Lower lobe of right lung (tissue), 2 donors: ENCODE data around the gene PPIE. TPM values are rescaled to one million over a fixed set of nuclear protein-coding genes. Genes with fewer than 3 reads are reported as not detected.

Source experiments
- ATAC-seq, 2 donors: fragments of 200-7000 bp; cut with Tn5 transposase; one replicate each; pipeline ENCODE4 v1.9.1; 2020 to 2022; ENCODE audit warnings: mild to moderate bottlenecking in 2 of 2, moderate library complexity in 2 of 2
- DNase-seq: peaks from one replicate; pipeline ENCODE4 v3.0.0-alpha.2; 2020
- H3K27ac ChIP-seq: fragments of 200-600 bp; one replicate; pipeline ENCODE4 v1.8.0; 2022
- H3K27me3 ChIP-seq: fragments of 200-600 bp; one replicate; pipeline ENCODE4 v1.8.0; 2022; ENCODE audit warnings: low read depth
- H3K36me3 ChIP-seq: fragments of 200-600 bp; one replicate; pipeline ENCODE4 v1.8.0; 2022; ENCODE audit warnings: mild to moderate bottlenecking
- H3K4me1 ChIP-seq: fragments of 200-600 bp; one replicate; pipeline ENCODE4 v1.8.0; 2022
- H3K4me3 ChIP-seq: fragments of 200-600 bp; one replicate; pipeline ENCODE4 v1.8.0; 2022; ENCODE audit warnings: mild to moderate bottlenecking
- H3K9me3 ChIP-seq: fragments of 200-600 bp; one replicate; pipeline ENCODE4 v1.8.0; 2022
- intact Hi-C: fragments of 100-400 bp; cut with DNase I; formaldehyde crosslinking; loops from one replicate; pipeline ENCODE4 v1.11.0; 2022
- total RNA-seq: library from RNA; stranded (reverse); fragmentation: NEBNext Ultra II Directional; extraction: Animal tissue kit (Norgen Biotek cat#: 25700); gene quantifications from one replicate; pipeline ENCODE4 v1.2.1, GENCODE V29; 2021
- TF ChIP-seq, protein P1 (sequence below): fragments of 200-600 bp; IDR thresholded peaks from one replicate; pipeline ENCODE4 v1.8.0; 2022; ENCODE audit warnings: antibody characterized with exemption, mild to moderate bottlenecking
- donor health status: DM: no; HTN: yes; CAD: no; lungs with severe emphysema.

PPIE gene
- total RNA-seq, 1 donor from 2014 or later, result 34.6 TPM

DNA sequence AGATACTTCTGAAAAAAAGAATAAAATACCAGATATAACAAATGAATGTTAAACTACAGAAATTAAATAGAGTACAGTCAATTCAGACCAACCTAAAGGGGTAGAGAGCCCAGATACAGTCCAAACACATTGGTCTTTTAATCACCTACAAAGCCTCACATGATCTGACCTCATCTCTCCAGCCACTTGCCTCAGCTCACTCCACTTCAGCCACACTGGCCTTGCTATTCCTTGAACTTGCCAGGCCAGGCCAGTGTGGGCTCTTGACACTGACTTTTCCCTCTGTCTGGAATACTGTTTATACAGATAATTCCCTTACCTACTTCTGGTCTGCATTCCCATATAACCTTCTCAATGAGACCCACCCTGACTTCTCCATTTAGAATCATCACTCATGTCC lies 17.0 kb upstream of the PPIE start:
- Histone ChIP-seq H3K27ac (no peak overlapping the region), H3K4me1 (peaks cover 4% of the 10 kb centered on the region), H3K4me3 (no peak overlapping the region), H3K36me3 (no peaks in the 10 kb centered on the region), H3K9me3 (no peaks in the 10 kb centered on the region), H3K27me3 (peaks cover 4% of the 10 kb centered on the region)
- ATAC-seq (no peak), DNase-seq (no peak)
- intact Hi-C loops, result no loop called here
- TF ChIP-seq, protein P1, sequence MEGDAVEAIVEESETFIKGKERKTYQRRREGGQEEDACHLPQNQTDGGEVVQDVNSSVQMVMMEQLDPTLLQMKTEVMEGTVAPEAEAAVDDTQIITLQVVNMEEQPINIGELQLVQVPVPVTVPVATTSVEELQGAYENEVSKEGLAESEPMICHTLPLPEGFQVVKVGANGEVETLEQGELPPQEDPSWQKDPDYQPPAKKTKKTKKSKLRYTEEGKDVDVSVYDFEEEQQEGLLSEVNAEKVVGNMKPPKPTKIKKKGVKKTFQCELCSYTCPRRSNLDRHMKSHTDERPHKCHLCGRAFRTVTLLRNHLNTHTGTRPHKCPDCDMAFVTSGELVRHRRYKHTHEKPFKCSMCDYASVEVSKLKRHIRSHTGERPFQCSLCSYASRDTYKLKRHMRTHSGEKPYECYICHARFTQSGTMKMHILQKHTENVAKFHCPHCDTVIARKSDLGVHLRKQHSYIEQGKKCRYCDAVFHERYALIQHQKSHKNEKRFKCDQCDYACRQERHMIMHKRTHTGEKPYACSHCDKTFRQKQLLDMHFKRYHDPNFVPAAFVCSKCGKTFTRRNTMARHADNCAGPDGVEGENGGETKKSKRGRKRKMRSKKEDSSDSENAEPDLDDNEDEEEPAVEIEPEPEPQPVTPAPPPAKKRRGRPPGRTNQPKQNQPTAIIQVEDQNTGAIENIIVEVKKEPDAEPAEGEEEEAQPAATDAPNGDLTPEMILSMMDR, result no peak

DNA sequence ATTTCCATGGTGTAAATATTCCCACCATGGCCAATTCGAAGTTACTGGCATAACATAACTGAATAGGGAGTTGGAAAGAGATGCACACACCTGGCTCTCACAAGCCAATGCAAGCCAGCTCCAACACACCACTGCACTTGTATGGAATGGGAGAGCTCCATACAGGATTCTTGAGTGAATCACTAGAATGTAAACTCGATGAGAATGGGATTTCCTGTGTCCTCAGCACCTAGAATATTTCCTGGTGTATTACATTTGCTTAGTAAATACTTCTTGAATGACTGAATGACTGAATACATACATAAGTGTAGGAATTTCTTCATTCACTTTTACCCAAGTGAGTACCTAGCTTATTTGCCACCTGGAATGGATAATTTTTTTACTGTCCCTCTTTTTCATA lies 16.2 kb upstream of the PPIE start:
- Histone ChIP-seq H3K27me3 (peaks cover 7% of the 10 kb centered on the region), H3K4me3 (no peak overlapping the region), H3K4me1 (peaks cover 4% of the 10 kb centered on the region), H3K9me3 (no peaks in the 10 kb centered on the region), H3K27ac (no peak overlapping the region), H3K36me3 (no peaks in the 10 kb centered on the region)
- intact Hi-C loops, result no loop called here
- no peak for DNase-seq
- TF ChIP-seq, protein P1, result no peak
- ATAC-seq, result no peak

DNA sequence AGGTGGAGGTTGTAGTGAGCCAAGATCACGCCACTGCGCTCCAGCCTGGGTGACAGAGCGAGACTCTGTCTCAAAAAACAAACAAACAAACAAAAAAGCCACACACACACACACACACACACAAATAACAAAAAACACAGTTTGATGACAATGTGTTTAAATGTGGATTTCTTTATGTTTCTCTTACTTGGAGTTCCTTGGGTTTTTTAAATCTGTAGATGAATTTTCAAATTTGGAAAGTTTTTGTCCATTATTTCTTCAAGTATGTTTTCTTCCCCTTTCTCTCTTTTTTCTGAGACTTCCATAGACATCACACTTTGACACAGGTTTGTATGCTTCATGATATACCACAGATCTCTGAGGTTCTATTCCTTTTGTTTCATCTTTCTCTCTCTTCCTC lies 12.1 kb upstream of the PPIE start:
- intact Hi-C loops, result no loop called here
- no peaks in the 10 kb centered on the region for H3K36me3 ChIP-seq
- no peak overlapping the region for H3K27ac ChIP-seq
- H3K4me1 ChIP-seq, result no peaks in the 10 kb centered on the region
- ATAC-seq (no peak), DNase-seq (no peak)
- H3K4me3 ChIP-seq, result no peak overlapping the region
- H3K27me3 ChIP-seq, result peaks cover 34% of the 10 kb centered on the region
- H3K9me3 ChIP-seq, result no peaks in the 10 kb centered on the region
- TF ChIP-seq, protein P1, result no peak

DNA sequence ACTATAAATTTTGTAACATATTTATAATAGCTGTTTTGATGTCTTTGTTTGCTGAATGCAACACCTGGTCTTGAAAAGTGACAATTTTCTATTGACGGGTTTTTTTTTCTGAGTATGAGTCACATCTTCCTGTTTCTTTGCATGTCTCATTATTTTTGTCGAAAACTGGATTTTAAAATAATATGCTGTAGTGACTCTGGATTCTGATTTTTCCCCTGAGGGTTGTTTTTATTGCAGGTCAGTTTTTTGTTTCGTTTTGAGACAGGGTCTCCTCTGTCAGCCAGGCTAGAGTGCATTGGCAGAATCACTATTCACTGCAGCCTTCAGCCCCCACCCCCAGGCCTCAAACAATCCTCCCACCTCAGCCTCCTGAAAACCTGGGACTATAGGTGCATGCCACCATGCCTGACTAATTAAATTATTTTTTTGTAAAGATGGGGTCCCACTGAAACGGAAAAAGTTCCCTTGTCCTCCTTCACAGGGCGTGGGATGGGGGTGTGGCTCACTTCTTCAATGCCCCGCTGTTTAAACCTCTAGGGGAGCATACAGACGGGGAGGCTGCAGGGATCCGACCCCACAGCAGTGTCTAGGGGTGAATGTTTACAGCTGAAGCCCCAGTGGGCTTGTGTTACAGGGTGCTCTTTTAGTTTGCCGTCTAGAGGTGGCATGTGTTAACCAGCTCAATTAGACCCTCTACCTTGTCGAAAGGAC lies 11.3 kb upstream of the PPIE start:
- Histone ChIP-seq H3K4me1 (no peaks in the 10 kb centered on the region), H3K9me3 (no peaks in the 10 kb centered on the region), H3K27me3 (peaks cover 34% of the 10 kb centered on the region), H3K36me3 (no peaks in the 10 kb centered on the region), H3K27ac (no peak overlapping the region), H3K4me3 (no peak overlapping the region)
- intact Hi-C loops, result no loop called here
- TF ChIP-seq, protein P1, result no peak
- no peak for DNase-seq
- no peak for ATAC-seq

DNA sequence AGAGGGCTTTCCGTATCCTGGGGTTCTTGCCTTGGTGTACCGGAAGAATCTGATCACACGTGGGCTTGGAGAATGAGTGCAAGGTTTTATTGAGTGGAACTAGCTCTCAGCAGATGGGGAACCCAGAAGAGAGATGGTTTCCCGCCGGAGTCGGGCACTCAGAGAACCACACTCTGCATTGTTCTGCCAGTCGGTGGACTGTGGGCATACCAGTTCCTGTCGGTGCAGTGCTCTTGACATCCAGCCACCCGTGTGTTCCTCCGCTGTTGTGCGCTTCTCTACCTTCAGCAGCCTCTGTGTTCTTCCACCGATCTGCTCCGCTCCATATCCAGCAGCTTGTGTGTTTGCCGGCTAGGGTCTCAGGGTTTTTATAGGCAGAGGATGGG lies 10.8 kb upstream of the PPIE start:
- TF ChIP-seq, protein P1, result no peak
- ATAC-seq (no peak), DNase-seq (no peak)
- intact Hi-C loops, result no loop called here
- no peaks in the 10 kb centered on the region for H3K36me3 ChIP-seq
- H3K9me3 ChIP-seq, result no peaks in the 10 kb centered on the region
- H3K27ac ChIP-seq, result no peak overlapping the region
- no peaks in the 10 kb centered on the region for H3K4me1 ChIP-seq
- peaks cover 37% of the 10 kb centered on the region for H3K27me3 ChIP-seq
- no peak overlapping the region for H3K4me3 ChIP-seq
